Measurements from ENCODE around the gene CDHR2.
A peak's percentile ranks its signal among the peaks of the same experiment; 100 is the strongest.
"Not testable (repeated sequence)": the region's sequence is repeated elsewhere in the genome, so short reads cannot be mapped to it uniquely, and the experiment has no call there.

CDHR2 gene

DNA sequence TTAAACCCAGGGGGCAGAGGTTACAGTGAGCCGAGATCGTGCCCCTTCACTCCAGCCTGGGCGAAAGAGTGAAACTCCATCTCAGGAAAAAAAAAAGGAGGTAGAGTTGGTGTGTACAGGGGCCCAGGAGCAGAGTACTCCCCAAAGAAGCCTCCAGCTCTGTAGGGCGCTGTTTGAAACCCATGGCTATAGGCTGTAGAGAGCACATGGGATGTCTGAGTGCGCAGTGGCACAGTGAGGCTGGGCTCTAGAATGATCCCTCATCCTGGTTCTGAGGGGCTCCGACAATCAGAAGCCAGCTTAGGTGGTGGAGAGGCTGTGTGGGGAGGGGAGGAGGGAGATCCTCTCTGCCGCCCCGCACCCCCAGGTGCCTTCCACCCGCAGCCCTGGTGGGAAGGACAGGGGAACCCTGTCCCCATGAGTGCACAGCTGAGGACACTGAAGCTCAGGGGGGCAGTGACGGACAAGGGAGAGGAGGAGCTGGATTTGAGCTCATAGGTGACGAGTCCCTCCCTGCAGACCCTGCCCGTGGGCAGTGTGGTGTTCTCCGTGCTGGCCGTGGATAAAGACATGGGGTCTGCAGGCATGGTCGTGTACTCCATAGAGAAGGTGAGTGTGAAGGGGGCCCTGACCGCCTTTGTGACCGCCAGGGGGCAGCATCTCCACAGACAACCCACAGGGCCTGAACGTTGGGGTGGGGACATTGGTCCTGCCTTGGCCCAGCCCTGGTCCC is 24.6 kb downstream of the CDHR2 start:
- peak; percentile 46 for DNase-seq

- DNase-seq: no peak
Measured at GRCh38 chr5:176574297-176574591, 25.1 kb downstream of the CDHR2 start.

DNA sequence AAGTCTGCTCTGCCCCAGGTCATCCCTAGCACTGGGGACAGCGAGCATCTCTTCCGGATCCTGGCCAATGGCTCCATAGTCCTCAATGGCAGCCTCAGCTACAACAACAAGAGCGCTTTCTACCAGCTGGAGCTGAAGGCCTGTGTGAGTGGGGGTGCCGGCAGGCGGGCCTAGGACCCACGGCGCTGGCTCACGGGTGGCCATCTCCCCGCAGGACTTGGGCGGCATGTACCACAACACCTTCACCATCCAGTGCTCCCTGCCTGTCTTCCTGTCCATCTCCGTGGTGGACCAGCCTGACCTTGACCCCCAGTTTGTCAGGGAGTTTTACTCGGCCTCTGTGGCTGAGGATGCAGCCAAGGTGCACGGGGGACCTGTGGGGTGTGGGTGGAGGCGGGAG is 25.9 kb downstream of the CDHR2 start:
- DNase-seq: no peak

- DNase-seq: no peak
Measured at GRCh38 chr5:176575488-176576422, 26.6 kb downstream of the CDHR2 start.

DNA sequence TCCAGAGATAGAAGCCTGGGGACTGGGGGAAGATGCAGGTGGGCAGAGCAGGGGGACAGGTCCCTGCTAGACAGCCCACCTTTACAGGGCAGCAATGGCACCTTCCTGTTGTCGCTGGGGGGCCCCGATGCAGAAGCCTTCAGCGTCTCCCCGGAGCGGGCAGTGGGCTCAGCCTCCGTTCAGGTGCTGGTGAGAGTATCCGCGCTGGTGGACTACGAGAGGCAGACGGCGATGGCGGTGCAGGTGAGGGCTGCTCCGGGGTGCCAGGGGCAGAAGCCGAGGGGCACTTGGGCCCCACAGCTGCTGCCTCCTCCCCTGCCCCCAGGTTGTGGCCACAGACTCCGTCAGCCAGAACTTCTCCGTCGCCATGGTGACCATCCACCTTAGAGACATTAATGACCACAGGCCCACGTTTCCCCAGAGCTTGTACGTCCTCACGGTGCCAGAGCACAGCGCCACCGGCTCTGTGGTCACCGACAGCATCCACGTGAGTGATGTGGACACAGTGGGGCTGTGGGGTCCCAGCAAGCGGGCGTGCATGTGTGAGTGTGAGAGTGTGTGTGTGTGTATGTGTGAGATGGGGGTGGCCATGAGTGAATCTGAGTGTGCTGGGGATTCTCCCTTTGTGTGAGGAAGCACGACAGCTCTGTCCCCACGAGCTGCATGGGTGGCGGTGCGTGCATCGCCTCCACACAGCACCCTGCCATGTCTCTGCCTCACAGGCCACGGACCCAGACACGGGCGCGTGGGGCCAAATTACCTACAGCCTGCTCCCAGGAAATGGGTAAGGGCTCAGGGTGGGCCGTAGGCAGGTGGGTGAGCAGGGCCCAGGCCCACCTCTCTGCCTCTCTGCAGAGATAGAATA is 28.4 kb downstream of the CDHR2 start:
- DNase-seq: peak; percentile 45

DNA sequence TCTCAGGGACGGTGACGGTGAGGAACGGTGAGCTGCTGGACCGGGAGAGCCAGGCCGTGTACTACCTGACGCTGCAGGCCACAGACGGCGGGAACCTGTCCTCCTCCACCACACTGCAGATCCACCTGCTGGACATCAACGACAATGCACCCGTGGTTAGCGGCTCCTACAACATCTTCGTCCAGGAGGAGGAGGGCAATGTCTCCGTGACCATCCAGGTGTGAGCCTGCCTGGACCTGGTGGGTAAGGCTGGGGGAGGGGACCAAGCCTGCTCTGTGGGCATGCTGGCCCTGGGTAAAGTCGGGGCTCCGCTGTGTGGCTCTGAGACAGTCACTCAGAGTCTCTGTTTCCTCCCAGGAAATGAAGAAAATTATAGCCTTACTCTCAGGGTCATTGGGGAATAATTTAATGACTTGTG is 29.3 kb downstream of the CDHR2 start:
- DNase-seq: no peak

DNA sequence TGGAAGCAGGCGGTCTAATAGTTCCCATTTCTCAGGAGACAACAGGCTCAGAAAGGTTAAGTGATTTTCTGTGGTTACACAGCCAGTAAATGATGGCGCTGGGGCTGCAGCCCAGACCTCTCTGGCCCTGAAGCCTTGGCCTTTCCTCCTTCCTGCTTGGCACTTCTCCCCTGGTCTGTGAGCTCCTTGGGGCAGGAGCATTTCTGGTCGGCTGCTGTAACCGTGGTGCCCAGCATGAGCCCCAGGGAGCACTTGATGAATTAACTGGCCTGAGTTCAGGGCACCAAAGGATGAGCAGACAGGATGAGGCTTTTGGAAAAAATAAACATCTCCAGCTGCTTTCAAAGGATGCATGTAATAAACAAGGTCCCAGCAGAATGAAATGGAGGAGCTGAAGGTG is 30.2 kb downstream of the CDHR2 start:
- no peak for DNase-seq

GRCh38 chr5:176581361-176581760 is 32.2 kb downstream of the CDHR2 start:
- no peak for DNase-seq

GRCh38 chr5:176583076-176583475 is 33.9 kb downstream of the CDHR2 start:
- DNase-seq: no peak

- no peak for DNase-seq
Measured at GRCh38 chr5:176587398-176587797, 38.3 kb downstream of the CDHR2 start.

GRCh38 chr5:176588297-176588696 is 39.2 kb downstream of the CDHR2 start:
- no peak for DNase-seq

GRCh38 chr5:176589039-176589769 is 40.1 kb downstream of the CDHR2 start:
- DNase-seq: no peak

GRCh38 chr5:176590035-176590717 is 41.0 kb downstream of the CDHR2 start:
- DNase-seq: no peak

- DNase-seq: not testable (repeated sequence)
Measured at GRCh38 chr5:176591667-176592066, 42.5 kb downstream of the CDHR2 start.

DNA sequence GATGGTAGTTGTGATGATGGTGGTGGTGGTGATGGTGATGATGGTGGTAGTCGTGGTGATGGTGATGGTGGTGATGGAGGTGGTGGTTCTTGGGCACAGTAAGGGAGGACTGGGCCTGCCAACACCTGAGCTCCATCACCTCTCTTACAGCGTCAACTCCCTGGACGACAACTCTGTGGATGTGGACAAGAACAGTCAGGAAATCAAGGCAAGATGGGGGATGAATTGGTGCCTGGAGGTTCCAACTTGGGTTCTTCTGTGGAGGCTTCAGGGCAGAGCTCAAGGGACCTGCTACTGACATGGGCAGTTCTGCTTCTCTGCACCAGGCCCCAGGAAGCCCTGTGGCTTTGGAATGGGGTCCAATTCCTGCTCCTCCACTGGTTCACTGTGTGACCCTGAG is 43.4 kb downstream of the CDHR2 start:
- no peak for DNase-seq

- no peak for DNase-seq
Measured at GRCh38 chr5:176593273-176593869, 44.2 kb downstream of the CDHR2 start.

DNA sequence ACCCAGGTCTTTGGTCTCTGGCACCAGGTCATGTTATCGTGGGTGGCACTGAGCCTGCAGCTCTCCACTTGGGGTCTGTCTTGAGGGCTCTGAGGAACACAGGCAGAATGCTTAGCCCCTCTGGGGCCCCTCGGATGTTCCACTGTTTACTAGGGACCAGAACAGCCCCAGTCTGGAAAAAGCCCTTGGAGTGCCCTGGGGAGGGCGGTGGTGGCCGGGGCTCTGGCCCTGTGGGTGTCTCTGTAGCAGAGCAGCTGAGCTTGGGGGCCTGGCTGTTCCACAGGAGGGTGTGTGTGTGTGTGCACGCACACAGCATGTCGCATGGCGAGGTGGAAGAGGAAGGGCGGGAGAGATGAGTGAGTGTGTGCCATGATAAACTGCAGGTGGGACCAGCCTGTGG is 45.4 kb downstream of the CDHR2 start:
- DNase-seq: no peak

DNA sequence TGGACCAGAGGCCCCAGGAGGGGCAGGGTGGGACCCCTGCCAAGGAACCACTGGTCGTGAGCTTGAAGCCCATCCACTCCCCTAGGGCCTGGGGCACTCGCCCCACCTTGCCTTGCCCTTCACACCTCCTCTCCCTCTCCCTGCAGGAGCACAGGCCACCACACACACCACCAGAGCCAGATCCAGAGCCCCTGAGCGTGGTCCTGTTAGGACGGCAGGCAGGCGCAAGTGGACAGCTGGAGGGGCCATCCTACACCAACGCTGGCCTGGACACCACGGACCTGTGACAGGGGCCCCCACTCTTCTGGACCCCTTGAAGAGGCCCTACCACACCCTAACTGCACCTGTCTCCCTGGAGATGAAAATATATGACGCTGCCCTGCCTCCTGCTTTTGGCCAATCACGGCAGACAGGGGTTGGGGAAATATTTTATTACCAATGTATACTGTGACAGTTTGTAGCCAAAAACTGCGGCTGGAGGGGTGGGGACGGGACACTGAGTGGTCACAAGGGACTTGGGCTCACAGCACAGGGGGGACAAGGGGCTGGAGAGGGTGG is 46.3 kb downstream of the CDHR2 start:
- DNase-seq: no peak

- no peak for DNase-seq
Measured at GRCh38 chr5:176596069-176596644, 47.0 kb downstream of the CDHR2 start.

- peak; percentile 86 for DNase-seq
Measured at GRCh38 chr5:176596689-176597416, 47.7 kb downstream of the CDHR2 start.
